ENCODE results near the gene FCN3. TPM values are rescaled to one million over a fixed set of nuclear protein-coding genes. Genes with fewer than 3 reads are reported as not detected.

Gene FCN3
- total RNA-seq, 2 donors from 2014 or later, result 0.26 TPM; not detected in 1

DNA sequence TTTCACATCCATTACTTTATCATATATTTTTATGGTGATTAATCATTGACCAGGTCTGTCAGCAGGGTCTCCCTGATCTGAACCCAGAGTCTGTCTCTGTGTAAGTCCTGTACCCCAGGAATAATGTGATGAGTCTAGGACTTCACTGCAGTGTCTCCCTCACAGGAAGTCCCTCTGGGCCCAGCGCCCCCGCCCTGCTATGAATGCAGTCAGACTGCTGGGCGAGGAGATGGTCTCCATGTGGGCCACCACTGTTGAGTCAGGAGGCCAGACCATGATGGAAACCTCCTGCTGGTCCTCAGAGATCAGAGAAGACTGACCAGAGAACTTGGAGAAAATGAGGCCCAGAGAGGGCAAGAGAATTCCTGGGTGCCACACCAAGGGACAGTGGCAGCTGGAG lies 43.2 kb downstream of the FCN3 start:
- Histone ChIP-seq H3K27ac (ENCODE audit: low read depth, low read length) (no peak overlapping the region), H3K36me3 (ENCODE audit: control insufficient read depth, insufficient read depth, low read length) (peaks cover 58% of the 10 kb centered on the region), H3K9me3 (ENCODE audit: control insufficient read depth, low read length) (no peaks in the 10 kb centered on the region), H3K4me1 (ENCODE audit: control insufficient read depth, insufficient read depth, low read length) (no peaks in the 10 kb centered on the region), H3K4me3 (ENCODE audit: low read length) (no peak overlapping the region), H3K27me3 (ENCODE audit: control insufficient read depth, insufficient read depth, low read length, poor library complexity, severe bottlenecking) (no peaks in the 10 kb centered on the region), H3K9ac (ENCODE audit: extremely low read depth, low read length, poor library complexity, severe bottlenecking) (no peak overlapping the region)
- Mint-ChIP-seq H3K36me3 (ENCODE audit: low read depth) (peaks cover 42% of the 10 kb centered on the region), H3K9me3 (no peaks in the 10 kb centered on the region), H3K4me3 (no peak overlapping the region), H3K4me1 (no peaks in the 10 kb centered on the region), H3K27me3 (ENCODE audit: insufficient read depth) (no peaks in the 10 kb centered on the region), H3K27ac (no peak overlapping the region)
- TF ChIP-seq, protein P1, sequence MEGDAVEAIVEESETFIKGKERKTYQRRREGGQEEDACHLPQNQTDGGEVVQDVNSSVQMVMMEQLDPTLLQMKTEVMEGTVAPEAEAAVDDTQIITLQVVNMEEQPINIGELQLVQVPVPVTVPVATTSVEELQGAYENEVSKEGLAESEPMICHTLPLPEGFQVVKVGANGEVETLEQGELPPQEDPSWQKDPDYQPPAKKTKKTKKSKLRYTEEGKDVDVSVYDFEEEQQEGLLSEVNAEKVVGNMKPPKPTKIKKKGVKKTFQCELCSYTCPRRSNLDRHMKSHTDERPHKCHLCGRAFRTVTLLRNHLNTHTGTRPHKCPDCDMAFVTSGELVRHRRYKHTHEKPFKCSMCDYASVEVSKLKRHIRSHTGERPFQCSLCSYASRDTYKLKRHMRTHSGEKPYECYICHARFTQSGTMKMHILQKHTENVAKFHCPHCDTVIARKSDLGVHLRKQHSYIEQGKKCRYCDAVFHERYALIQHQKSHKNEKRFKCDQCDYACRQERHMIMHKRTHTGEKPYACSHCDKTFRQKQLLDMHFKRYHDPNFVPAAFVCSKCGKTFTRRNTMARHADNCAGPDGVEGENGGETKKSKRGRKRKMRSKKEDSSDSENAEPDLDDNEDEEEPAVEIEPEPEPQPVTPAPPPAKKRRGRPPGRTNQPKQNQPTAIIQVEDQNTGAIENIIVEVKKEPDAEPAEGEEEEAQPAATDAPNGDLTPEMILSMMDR (conservative IDR thresholded peaks at IDR 0.05), result no peak
- 87% methylated on average over 3 of the region's 3 CpGs; no CpG with 5 or more reads in 1 of the 2 experiments for WGBS, 2 experiments (ENCODE audit: insufficient coverage in 1 of 2, insufficient read length in 1 of 2)
- DNase-seq, result peak; percentile 31

DNA sequence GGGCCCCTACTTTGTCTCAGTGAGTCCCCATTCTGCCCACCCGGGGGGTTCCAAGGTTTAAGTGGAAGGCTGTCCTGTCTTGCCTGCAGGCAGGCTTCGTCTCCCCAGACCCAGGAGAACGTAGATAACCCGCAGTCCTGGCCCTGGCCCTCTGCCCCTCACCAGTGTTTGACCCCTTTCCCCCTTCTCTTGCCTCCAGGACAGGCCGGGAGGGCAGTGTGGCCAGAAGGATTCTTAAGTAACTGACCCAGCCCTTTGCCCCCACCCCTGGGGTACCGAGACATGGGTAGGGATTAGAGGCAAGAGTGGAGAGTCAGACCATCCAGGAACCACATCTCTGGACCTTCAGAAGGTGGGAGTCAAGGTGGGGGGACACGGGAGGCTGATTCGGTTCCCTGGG lies 43.8 kb downstream of the FCN3 start:
- Histone ChIP-seq H3K27me3 (ENCODE audit: control insufficient read depth, insufficient read depth, low read length, poor library complexity, severe bottlenecking) (no peaks in the 10 kb centered on the region), H3K9me3 (ENCODE audit: control insufficient read depth, low read length) (no peaks in the 10 kb centered on the region), H3K4me3 (ENCODE audit: low read length) (no peak overlapping the region), H3K4me1 (ENCODE audit: control insufficient read depth, insufficient read depth, low read length) (no peaks in the 10 kb centered on the region), H3K9ac (ENCODE audit: extremely low read depth, low read length, poor library complexity, severe bottlenecking) (no peak overlapping the region), H3K36me3 (ENCODE audit: control insufficient read depth, insufficient read depth, low read length) (peaks cover 64% of the 10 kb centered on the region), H3K27ac (ENCODE audit: low read depth, low read length) (no peak overlapping the region)
- 92 to 100% methylated on average over 5 to 8 of the region's 8 CpGs for WGBS, 2 experiments (ENCODE audit: insufficient coverage in 1 of 2, insufficient read length in 1 of 2)
- Mint-ChIP-seq H3K4me3 (no peak overlapping the region), H3K27ac (no peak overlapping the region), H3K27me3 (ENCODE audit: insufficient read depth) (no peaks in the 10 kb centered on the region), H3K4me1 (no peaks in the 10 kb centered on the region), H3K36me3 (ENCODE audit: low read depth) (peaks cover 42% of the 10 kb centered on the region), H3K9me3 (no peaks in the 10 kb centered on the region)
- TF ChIP-seq, protein P1 (conservative IDR thresholded peaks at IDR 0.05), result no peak
- DNase-seq, result peak; percentile 38

DNA sequence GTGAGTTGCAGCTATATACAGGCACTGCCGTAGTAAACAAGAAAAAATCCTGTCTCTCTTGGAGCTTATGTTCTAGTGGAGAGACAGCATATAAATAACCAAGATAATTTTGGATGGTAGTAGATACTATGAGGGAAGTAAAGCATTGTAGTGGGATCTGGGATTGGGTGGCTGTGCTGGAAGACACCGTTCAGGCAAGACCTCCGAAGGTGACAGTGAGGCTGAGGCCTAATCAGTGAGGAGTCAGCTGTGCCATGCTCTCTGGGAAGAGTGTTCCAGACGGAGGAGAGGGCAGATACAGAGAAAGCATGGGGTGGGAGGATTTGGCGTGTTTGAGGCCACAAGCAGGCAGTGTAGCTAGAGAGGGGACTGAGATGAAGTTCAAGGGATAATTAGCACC lies 46.7 kb downstream of the FCN3 start:
- H3K4me1 Mint-ChIP-seq, result no peaks in the 10 kb centered on the region
- H3K4me3 Mint-ChIP-seq, result no peak overlapping the region
- no peak for DNase-seq
- no peaks in the 10 kb centered on the region for H3K9me3 Mint-ChIP-seq
- Histone ChIP-seq H3K27ac (ENCODE audit: low read depth, low read length) (no peak overlapping the region), H3K36me3 (ENCODE audit: control insufficient read depth, insufficient read depth, low read length) (peaks cover 60% of the 10 kb centered on the region), H3K4me3 (ENCODE audit: low read length) (no peak overlapping the region), H3K27me3 (ENCODE audit: control insufficient read depth, insufficient read depth, low read length, poor library complexity, severe bottlenecking) (no peaks in the 10 kb centered on the region), H3K9ac (ENCODE audit: extremely low read depth, low read length, poor library complexity, severe bottlenecking) (no peak overlapping the region), H3K4me1 (ENCODE audit: control insufficient read depth, insufficient read depth, low read length) (peaks cover 4% of the 10 kb centered on the region), H3K9me3 (ENCODE audit: control insufficient read depth, low read length) (no peaks in the 10 kb centered on the region)
- no peaks in the 10 kb centered on the region for H3K27me3 Mint-ChIP-seq (ENCODE audit: insufficient read depth)
- TF ChIP-seq, protein P1 (conservative IDR thresholded peaks at IDR 0.05), result no peak
- H3K36me3 Mint-ChIP-seq (ENCODE audit: low read depth), result peaks cover 40% of the 10 kb centered on the region
- H3K27ac Mint-ChIP-seq, result peak overlapping the region; percentile 11
- WGBS, 2 experiments (ENCODE audit: insufficient coverage in 1 of 2, insufficient read length in 1 of 2), result 92 to 96% methylated on average over 5 of the region's 5 CpGs

Data from endodermal cell (in vitro differentiated cells).